A549 (cell line): Measurements from ENCODE around the gene CDC14B. TPM values are rescaled to one million over a fixed set of nuclear protein-coding genes. Genes with fewer than 3 reads are reported as not detected.

ENCODE experiments used
- ATAC-seq, 2 experiments: fragments of 200-7000 bp in 1 of 2; fragments of >200 bp in 1 of 2; cut with Nextera tagmentation in 1 of 2; cut with Tn5 transposase in 1 of 2; 3 replicates each; pipeline versions ENCODE4 v1.8.0 to v1.9.1; 2018 to 2020; ENCODE audit warnings: mild to moderate bottlenecking in 1 of 2, moderate library complexity in 1 of 2
- CTCF ChIA-PET: fragments of 300-600 bp; sonication (Branson Sonifier 250); formaldehyde crosslinking; extraction: SDS; loops from one replicate; lab custom pipeline; 2021; ENCODE audit warnings: antibody characterized with exemption, inconsistent platforms; lab: Yijun Ruan, JAX
- POLR2A ChIA-PET: fragments of 350-600 bp; formaldehyde crosslinking; extraction: SDS; loops from one replicate; lab custom pipeline; 2021; ENCODE audit warnings: antibody characterized with exemption, inconsistent platforms; lab: Yijun Ruan, JAX
- DNase-seq, 2 experiments: peaks; one replicate each; pipeline versions ENCODE4 v3.0.0 to v3.0.0-alpha.2; 2011 to 2016; ENCODE audit warnings: low read depth in 1 of 2, low spot score in 1 of 2
- FAIRE-seq: peaks from 2 replicates; lab custom pipeline; 2011; peaks lifted over from hg19 to GRCh38; lab: Jason Lieb, UNC
- H3K27ac ChIP-seq, 2 experiments: fragments of >200 bp; sonication (Bioruptor Twin); formaldehyde crosslinking; 3 replicates each; pipeline ENCODE4 v1.5.1; 2016 to 2017
- H3K4me1 ChIP-seq: fragments of >200 bp; sonication (Bioruptor Twin); formaldehyde crosslinking; 3 replicates; pipeline ENCODE4 v1.6.1; 2016
- H3K4me2 ChIP-seq: fragments of >200 bp; sonication (Bioruptor Twin); formaldehyde crosslinking; 3 replicates; pipeline ENCODE4 v1.6.1; 2016
- H3K4me3 ChIP-seq: fragments of >200 bp; sonication (Bioruptor Twin); formaldehyde crosslinking; 3 replicates; pipeline ENCODE4 v1.5.1; 2016
- H3K9me3 ChIP-seq: fragments of >200 bp; sonication (Bioruptor Twin); formaldehyde crosslinking; 3 replicates; pipeline ENCODE4 v1.6.1; 2016
- ATOH8 ChIP-seq: fragments of 250-450 bp; sonication (Bioruptor Pico); IDR thresholded peaks from 2 replicates; pipeline ENCODE4 v1.5.0; 2020; ENCODE audit warnings: low read depth, mild to moderate bottlenecking, moderate library complexity
- BHLHE40 ChIP-seq: IDR thresholded peaks from 2 replicates; pipeline ENCODE4 v1.6.1; 2012; ENCODE audit warnings: low read depth, low read length, inconsistent platforms
- CBX8 ChIP-seq: fragments of 200-600 bp; sonication (generic); IDR thresholded peaks from 2 replicates; pipeline ENCODE4 v1.6.1; 2016
- CHD2 ChIP-seq: fragments of 150-350 bp; IDR thresholded peaks from 2 replicates; pipeline ENCODE4 v1.6.1; 2014; ENCODE audit warnings: low read length; ENCODE audit not compliant: partially characterized antibody
- CHD4 ChIP-seq: fragments of 200-600 bp; sonication (generic); IDR thresholded peaks from 2 replicates; pipeline ENCODE4 v1.6.1; 2016; ENCODE audit warnings: antibody characterized with exemption, mild to moderate bottlenecking, borderline replicate concordance
- EHMT2 ChIP-seq: fragments of 200-600 bp; sonication (generic); IDR thresholded peaks from 2 replicates; pipeline ENCODE4 v1.6.1; 2016; ENCODE audit warnings: antibody characterized with exemption, low read depth, mild to moderate bottlenecking, moderate library complexity
- ESRRA ChIP-seq: fragments of 150-350 bp; IDR thresholded peaks from 2 replicates; pipeline ENCODE4 v1.6.1; 2014; ENCODE audit warnings: mild to moderate bottlenecking, low read length, borderline replicate concordance
- FOSB ChIP-seq: fragments of 250-450 bp; sonication (Bioruptor Pico); IDR thresholded peaks from 2 replicates; pipeline ENCODE4 v1.5.0; 2020; ENCODE audit warnings: mild to moderate bottlenecking, moderate library complexity
- FOSL2 ChIP-seq, 2 experiments: fragments of 450-650 bp in 1 of 2; fragments of >200 bp in 1 of 2; sonication (Bioruptor Twin) in 1 of 2; formaldehyde crosslinking; IDR thresholded peaks; 2 replicates each; pipeline versions ENCODE4 v1.5.0 to v1.6.1; 2016 to 2020; ENCODE audit warnings: mild to moderate bottlenecking in 1 of 2, moderate library complexity in 1 of 2
- FOXS1 ChIP-seq: fragments of 250-450 bp; sonication (Bioruptor Pico); IDR thresholded peaks from 2 replicates; pipeline ENCODE4 v1.5.0; 2020; ENCODE audit warnings: mild to moderate bottlenecking, moderate library complexity
- GATA3 ChIP-seq: IDR thresholded peaks from 2 replicates; pipeline ENCODE4 v1.6.1; 2012; ENCODE audit warnings: borderline replicate concordance
- HDAC2 ChIP-seq: fragments of 200-600 bp; sonication (generic); IDR thresholded peaks from 2 replicates; pipeline ENCODE4 v1.6.1; 2016
- HEYL ChIP-seq: fragments of 250-450 bp; sonication (Bioruptor Pico); IDR thresholded peaks from 2 replicates; pipeline ENCODE4 v1.8.0; 2021; ENCODE audit warnings: mild to moderate bottlenecking, moderate library complexity
- HOXA7 ChIP-seq: fragments of 250-450 bp; sonication (Bioruptor Pico); IDR thresholded peaks from 2 replicates; pipeline ENCODE4 v1.5.0; 2020; ENCODE audit warnings: mild to moderate bottlenecking, moderate library complexity
- HOXB5 ChIP-seq: fragments of 250-450 bp; sonication (Bioruptor Pico); IDR thresholded peaks from 2 replicates; pipeline ENCODE4 v1.5.0; 2020; ENCODE audit warnings: mild to moderate bottlenecking, moderate library complexity
- JUN ChIP-seq, 2 experiments: fragments of >200 bp; sonication (Bioruptor Twin); formaldehyde crosslinking; IDR thresholded peaks; 2 replicates in 1 of 2; 3 replicates in 1 of 2; pipeline ENCODE4 v1.6.1; 2016 to 2017
- KDM1A ChIP-seq: fragments of 200-600 bp; sonication (generic); IDR thresholded peaks from 2 replicates; pipeline ENCODE4 v1.6.1; 2016; ENCODE audit warnings: low read depth, mild to moderate bottlenecking
- KDM5A ChIP-seq: fragments of 200-600 bp; sonication (generic); IDR thresholded peaks from 2 replicates; pipeline ENCODE4 v1.6.1; 2016; ENCODE audit warnings: antibody characterized with exemption, mild to moderate bottlenecking
- MAFK ChIP-seq: fragments of 450-650 bp; IDR thresholded peaks from 2 replicates; pipeline ENCODE4 v1.6.1; 2014; ENCODE audit not compliant: partially characterized antibody
- NFE2L2 ChIP-seq: fragments of 150-350 bp; conservative IDR thresholded peaks from 2 replicates; pipeline ENCODE4 v1.6.1; 2014; ENCODE audit warnings: low read length
- NPAS2 ChIP-seq: fragments of 250-450 bp; sonication (Bioruptor Pico); IDR thresholded peaks from 2 replicates; pipeline ENCODE4 v1.8.0; 2022; ENCODE audit warnings: mild to moderate bottlenecking, moderate library complexity, borderline replicate concordance
- NR3C1 ChIP-seq: fragments of >200 bp; sonication (Bioruptor Twin); formaldehyde crosslinking; IDR thresholded peaks from 3 replicates; pipeline ENCODE4 v1.6.1; 2017
- PHF8 ChIP-seq: fragments of 200-600 bp; sonication (generic); IDR thresholded peaks from 2 replicates; pipeline ENCODE4 v1.6.1; 2016; ENCODE audit warnings: low read depth, mild to moderate bottlenecking, antibody characterized with exemption, moderate library complexity, borderline replicate concordance
- POLR2A ChIP-seq: IDR thresholded peaks from 2 replicates; pipeline ENCODE4 v1.6.1; 2012; ENCODE audit warnings: mild to moderate bottlenecking, low read length
- RAD21 ChIP-seq, 2 experiments: fragments of >200 bp in 1 of 2; sonication (Bioruptor Twin) in 1 of 2; formaldehyde crosslinking in 1 of 2; IDR thresholded peaks in 1 of 2; conservative IDR thresholded peaks in 1 of 2; 2 replicates in 1 of 2; 3 replicates in 1 of 2; pipeline ENCODE4 v1.6.1; 2012 to 2018; ENCODE audit warnings: inconsistent platforms in 1 of 2
- RARB ChIP-seq: fragments of 250-450 bp; sonication (Bioruptor Pico); IDR thresholded peaks from 2 replicates; pipeline ENCODE4 v1.8.0; 2021; ENCODE audit warnings: mild to moderate bottlenecking, moderate library complexity
- RNF2 ChIP-seq: fragments of 200-600 bp; sonication (generic); IDR thresholded peaks from 2 replicates; pipeline ENCODE4 v1.6.1; 2016; ENCODE audit warnings: low read depth, mild to moderate bottlenecking, antibody characterized with exemption, moderate library complexity, borderline replicate concordance
- SMC3 ChIP-seq: fragments of >200 bp; sonication (Bioruptor Twin); formaldehyde crosslinking; IDR thresholded peaks from 3 replicates; pipeline ENCODE4 v1.6.1; 2018; ENCODE audit warnings: inconsistent platforms
- TFCP2L1 ChIP-seq: fragments of 250-450 bp; sonication (Bioruptor Pico); IDR thresholded peaks from 2 replicates; pipeline ENCODE4 v1.5.0; 2021; ENCODE audit warnings: mild to moderate bottlenecking
- TP53 ChIP-seq: fragments of 250-450 bp; sonication (Bioruptor Pico); IDR thresholded peaks from 2 replicates; pipeline ENCODE4 v1.5.0; 2021; ENCODE audit warnings: mild to moderate bottlenecking, moderate library complexity
- ZSCAN20 ChIP-seq: fragments of 250-450 bp; sonication (Bioruptor Pico); IDR thresholded peaks from 2 replicates; pipeline ENCODE4 v1.8.0; 2022; ENCODE audit warnings: mild to moderate bottlenecking, moderate library complexity
- WGBS: methylation state at CpG from one replicate; pipeline ENCODE4 v1.1.6; 2017; ENCODE audit errors: missing lambda C conversion rate; 5-methylcytosine and 5-hydroxymethylcytosine counted together
- polyA plus RNA-seq, 4 experiments: library from polyadenylated mRNA; depleted of rRNA in 3 of 4; stranded (reverse); fragments of >200 nt; fragmentation: RNase III in 1 of 4; extraction: RNeasy Plus Mini Kit Qiagen cat#74134 plus additional on column Dnase treatment in 1 of 4; gene quantifications; 2 replicates in 3 of 4; 3 replicates in 1 of 4; pipeline ENCODE4 v1.2.3, GENCODE V29; 2011 to 2017
- TF ChIP-seq, protein P1 (sequence below): fragments of >200 bp; sonication (Bioruptor Twin); formaldehyde crosslinking; IDR thresholded peaks from 2 replicates; pipeline ENCODE4 v1.6.1; 2016
- TF ChIP-seq, protein P2 (sequence below): fragments of 450-650 bp; IDR thresholded peaks from 2 replicates; pipeline ENCODE4 v1.6.1; 2014; ENCODE audit warnings: antibody characterized with exemption
- TF ChIP-seq, protein P3 (sequence below): fragments of 250-450 bp; sonication (Bioruptor Pico); IDR thresholded peaks from 2 replicates; pipeline ENCODE4 v1.5.0; 2021; ENCODE audit warnings: mild to moderate bottlenecking, moderate library complexity, borderline replicate concordance
- TF ChIP-seq, protein P4 (sequence below): fragments of 150-350 bp; IDR thresholded peaks from 2 replicates; pipeline ENCODE4 v1.6.1; 2014; ENCODE audit warnings: low read depth, mild to moderate bottlenecking, low read length

Gene CDC14B
- polyA plus RNA-seq, 2 of the 4 experiments (the other 2 are of a cell fraction): 9.9 to 17.3 TPM

- ChIA-PET POLR2A (interaction anchor here (0.5 to 1.1 kb wide), 2 partner anchors 327 to 1807 kb away, joined by 3 to 4 read pairs; no protein-coding TSS in a partner anchor), CTCF (interaction anchor here (0.9 to 1.4 kb wide), 3 partner anchors 14 to 228 kb away, joined by 3 to 4 read pairs (median 3); no protein-coding TSS in a partner anchor)
- Histone ChIP-seq H3K4me1 (peaks cover 7% of the 10 kb centered on the region; the same call in 1 of the 3 replicates), H3K4me3 (peak overlapping the region; percentile 64), H3K27ac (peak overlapping the region; percentile 83 to 93), H3K4me2 (peak overlapping the region; percentile 78), H3K9me3 (no peaks in the 10 kb centered on the region)
- FAIRE-seq (no peak), ATAC-seq (peak; percentile 83 to 89), DNase-seq (peak; percentile 71 to 88)
- 2% methylated on average over 15 of the region's 74 CpGs for WGBS
- no peak for TF ChIP-seq FOSL2 (IDR thresholded peaks at IDR 0.05)
- no peak for TF ChIP-seq FOSL2 (CRISPR knock-in tag; IDR thresholded peaks at IDR 0.05)
- no peak for TF ChIP-seq CHD2
- TF ChIP-seq ZSCAN20: no peak
- TF ChIP-seq POLR2A: peak; percentile 14; the same call in 1 of the 2 replicates
- TF ChIP-seq CBX8: no peak
- no peak for TF ChIP-seq BHLHE40
- no peak for TF ChIP-seq NR3C1
- TF ChIP-seq, protein P1, sequence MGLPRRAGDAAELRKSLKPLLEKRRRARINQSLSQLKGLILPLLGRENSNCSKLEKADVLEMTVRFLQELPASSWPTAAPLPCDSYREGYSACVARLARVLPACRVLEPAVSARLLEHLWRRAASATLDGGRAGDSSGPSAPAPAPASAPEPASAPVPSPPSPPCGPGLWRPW: no peak
- no peak for TF ChIP-seq HEYL
- TF ChIP-seq FOXS1: no peak
- no peak for TF ChIP-seq KDM1A
- no peak for TF ChIP-seq NPAS2 (CRISPR knock-in tag)
- TF ChIP-seq HOXA7 (CRISPR knock-in tag): no peak
- no peak for TF ChIP-seq FOSB (CRISPR knock-in tag)
- TF ChIP-seq TFCP2L1 (CRISPR knock-in tag): no peak
- TF ChIP-seq, protein P2, sequence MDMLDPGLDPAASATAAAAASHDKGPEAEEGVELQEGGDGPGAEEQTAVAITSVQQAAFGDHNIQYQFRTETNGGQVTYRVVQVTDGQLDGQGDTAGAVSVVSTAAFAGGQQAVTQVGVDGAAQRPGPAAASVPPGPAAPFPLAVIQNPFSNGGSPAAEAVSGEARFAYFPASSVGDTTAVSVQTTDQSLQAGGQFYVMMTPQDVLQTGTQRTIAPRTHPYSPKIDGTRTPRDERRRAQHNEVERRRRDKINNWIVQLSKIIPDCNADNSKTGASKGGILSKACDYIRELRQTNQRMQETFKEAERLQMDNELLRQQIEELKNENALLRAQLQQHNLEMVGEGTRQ: no peak
- TF ChIP-seq EHMT2: no peak
- no peak for TF ChIP-seq ATOH8
- TF ChIP-seq HDAC2: no peak
- TF ChIP-seq RARB (CRISPR knock-in tag): no peak
- TF ChIP-seq PHF8: peak; percentile 33; the same call in 1 of the 2 replicates
- TF ChIP-seq MAFK: no peak
- peak; percentile 22 to 64; a peak in 1 of 5 replicates for TF ChIP-seq JUN (IDR thresholded peaks at IDR 0.05)
- TF ChIP-seq HOXB5 (CRISPR knock-in tag): no peak
- TF ChIP-seq ESRRA: no peak
- TF ChIP-seq NFE2L2: no peak
- no peak for TF ChIP-seq CHD4
- TF ChIP-seq RAD21 (conservative IDR thresholded peaks at IDR 0.05 in 1 of 2, IDR thresholded peaks at IDR 0.05 in 1 of 2): peak in 1 of 2 experiments; percentile 29; a peak in 1 of 5 replicates
- no peak for TF ChIP-seq RNF2
- TF ChIP-seq, protein P3, sequence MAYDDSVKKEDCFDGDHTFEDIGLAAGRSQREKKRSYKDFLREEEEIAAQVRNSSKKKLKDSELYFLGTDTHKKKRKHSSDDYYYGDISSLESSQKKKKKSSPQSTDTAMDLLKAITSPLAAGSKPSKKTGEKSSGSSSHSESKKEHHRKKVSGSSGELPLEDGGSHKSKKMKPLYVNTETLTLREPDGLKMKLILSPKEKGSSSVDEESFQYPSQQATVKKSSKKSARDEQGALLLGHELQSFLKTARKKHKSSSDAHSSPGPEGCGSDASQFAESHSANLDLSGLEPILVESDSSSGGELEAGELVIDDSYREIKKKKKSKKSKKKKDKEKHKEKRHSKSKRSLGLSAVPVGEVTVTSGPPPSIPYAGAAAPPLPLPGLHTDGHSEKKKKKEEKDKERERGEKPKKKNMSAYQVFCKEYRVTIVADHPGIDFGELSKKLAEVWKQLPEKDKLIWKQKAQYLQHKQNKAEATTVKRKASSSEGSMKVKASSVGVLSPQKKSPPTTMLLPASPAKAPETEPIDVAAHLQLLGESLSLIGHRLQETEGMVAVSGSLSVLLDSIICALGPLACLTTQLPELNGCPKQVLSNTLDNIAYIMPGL (CRISPR knock-in tag): no peak
- no peak for TF ChIP-seq KDM5A
- peak; percentile 30; the same call in 1 of the 3 replicates for TF ChIP-seq SMC3
- TF ChIP-seq, protein P4, sequence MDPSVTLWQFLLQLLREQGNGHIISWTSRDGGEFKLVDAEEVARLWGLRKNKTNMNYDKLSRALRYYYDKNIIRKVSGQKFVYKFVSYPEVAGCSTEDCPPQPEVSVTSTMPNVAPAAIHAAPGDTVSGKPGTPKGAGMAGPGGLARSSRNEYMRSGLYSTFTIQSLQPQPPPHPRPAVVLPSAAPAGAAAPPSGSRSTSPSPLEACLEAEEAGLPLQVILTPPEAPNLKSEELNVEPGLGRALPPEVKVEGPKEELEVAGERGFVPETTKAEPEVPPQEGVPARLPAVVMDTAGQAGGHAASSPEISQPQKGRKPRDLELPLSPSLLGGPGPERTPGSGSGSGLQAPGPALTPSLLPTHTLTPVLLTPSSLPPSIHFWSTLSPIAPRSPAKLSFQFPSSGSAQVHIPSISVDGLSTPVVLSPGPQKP: no peak
- TF ChIP-seq GATA3: no peak
- TF ChIP-seq TP53: no peak
Observed at GRCh38 chr9:96654450-96655197, 35.0 kb upstream of the CDC14B start.
